T47D (cell line): ENCODE measurements around the gene IGF2BP3.

Source experiments
- DNase-seq, 2 experiments: peaks; one replicate each; pipeline versions ENCODE4 v3.0.0 to v3.0.0-alpha.2; 2011 to 2012; ENCODE audit warnings: low read depth in 1 of 2, low spot score in 1 of 2
- JUND ChIP-seq: IDR thresholded peaks from 2 replicates; pipeline ENCODE4 v1.6.1; 2012; ENCODE audit warnings: low read depth
- in situ Hi-C: cut with HindIII; loops from 2 replicates; pipeline ENCODE4 v1.10.0; 2016; ENCODE audit warnings: low sequenced_read_pairs, low pct_unique_long_range_greater_than_20kb

IGF2BP3 gene

GRCh38 chr7:23476286-23477156, 6.2 kb upstream of the IGF2BP3 start:
- no peak for DNase-seq
- in situ Hi-C loops, result no loop called here
- TF ChIP-seq JUND, result no peak

- no peak for TF ChIP-seq JUND
- DNase-seq, result no peak
- in situ Hi-C loops, result no loop called here
These were observed 5.2 kb upstream of the IGF2BP3 start for GRCh38 chr7:23475576-23475839.

- DNase-seq, result no peak
- in situ Hi-C loops, result no loop called here
- TF ChIP-seq JUND, result no peak
These were observed 4.7 kb upstream of the IGF2BP3 start for GRCh38 chr7:23474829-23475575.

- in situ Hi-C loops, result no loop called here
- no peak for TF ChIP-seq JUND
- no peak for DNase-seq
These were observed 4.0 kb upstream of the IGF2BP3 start for GRCh38 chr7:23474094-23474828.

GRCh38 chr7:23473844-23474093, 3.5 kb upstream of the IGF2BP3 start:
- DNase-seq, result no peak
- in situ Hi-C loops, result no loop called here
- no peak for TF ChIP-seq JUND

- TF ChIP-seq JUND, result no peak
- no peak for DNase-seq
- in situ Hi-C loops, result no loop called here
These were observed 2.9 kb upstream of the IGF2BP3 start for GRCh38 chr7:23472956-23473843.

- no peak for DNase-seq
These were observed 2.3 kb upstream of the IGF2BP3 start for GRCh38 chr7:23472556-23472955.

GRCh38 chr7:23472046-23472445, 1.8 kb upstream of the IGF2BP3 start:
- no peak for TF ChIP-seq JUND
- no peak for DNase-seq
- in situ Hi-C loops, result no loop called here

More at GRCh38 chr7:23472556-23472955, 2.3 kb upstream of the IGF2BP3 start:
- in situ Hi-C loops, result no loop called here
- no peak for TF ChIP-seq JUND

- in situ Hi-C loops, result no loop called here
- no peak for DNase-seq
- TF ChIP-seq JUND, result no peak
These were observed 992 bp upstream of the IGF2BP3 start for GRCh38 chr7:23471106-23471859.

- no peak for DNase-seq
- TF ChIP-seq JUND, result no peak
- in situ Hi-C loops, result no loop called here
These were observed 385 bp downstream of the IGF2BP3 start for GRCh38 chr7:23469961-23470250.

- DNase-seq, result no peak
- no peak for TF ChIP-seq JUND
- in situ Hi-C loops, result no loop called here
These were observed 936 bp downstream of the IGF2BP3 start for GRCh38 chr7:23469150-23469960.
